Measurements from ENCODE around the gene TTLL4. TPM values are rescaled to one million over a fixed set of nuclear protein-coding genes. Genes with fewer than 3 reads are reported as not detected.

Gene TTLL4
- total and polyA plus RNA-seq, 2 experiments from 2014 or later = 53.5 to 77.8 TPM

- no peak overlapping the region for H3K4me2 ChIP-seq
- H3K9me2 ChIP-seq (ENCODE audit: insufficient read depth) = peaks cover 7% of the 10 kb centered on the region; the same call in 1 of the 2 replicates
- H3K4me1 ChIP-seq (ENCODE audit: insufficient read depth) = no peaks in the 10 kb centered on the region
- no peak for TF ChIP-seq POLR2AphosphoS5 (IDR thresholded peaks at IDR 0.05; ENCODE audit: low read depth)
- TF ChIP-seq JUNB (IDR thresholded peaks at IDR 0.05; ENCODE audit: unreplicated experiment) = no peak
- TF ChIP-seq, protein P1, sequence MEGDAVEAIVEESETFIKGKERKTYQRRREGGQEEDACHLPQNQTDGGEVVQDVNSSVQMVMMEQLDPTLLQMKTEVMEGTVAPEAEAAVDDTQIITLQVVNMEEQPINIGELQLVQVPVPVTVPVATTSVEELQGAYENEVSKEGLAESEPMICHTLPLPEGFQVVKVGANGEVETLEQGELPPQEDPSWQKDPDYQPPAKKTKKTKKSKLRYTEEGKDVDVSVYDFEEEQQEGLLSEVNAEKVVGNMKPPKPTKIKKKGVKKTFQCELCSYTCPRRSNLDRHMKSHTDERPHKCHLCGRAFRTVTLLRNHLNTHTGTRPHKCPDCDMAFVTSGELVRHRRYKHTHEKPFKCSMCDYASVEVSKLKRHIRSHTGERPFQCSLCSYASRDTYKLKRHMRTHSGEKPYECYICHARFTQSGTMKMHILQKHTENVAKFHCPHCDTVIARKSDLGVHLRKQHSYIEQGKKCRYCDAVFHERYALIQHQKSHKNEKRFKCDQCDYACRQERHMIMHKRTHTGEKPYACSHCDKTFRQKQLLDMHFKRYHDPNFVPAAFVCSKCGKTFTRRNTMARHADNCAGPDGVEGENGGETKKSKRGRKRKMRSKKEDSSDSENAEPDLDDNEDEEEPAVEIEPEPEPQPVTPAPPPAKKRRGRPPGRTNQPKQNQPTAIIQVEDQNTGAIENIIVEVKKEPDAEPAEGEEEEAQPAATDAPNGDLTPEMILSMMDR (conservative IDR thresholded peaks at IDR 0.05; ENCODE audit: low read depth in 2 of 2) = no peak
- no peak for TF ChIP-seq ZNF114 (CRISPR knock-in tag; IDR thresholded peaks at IDR 0.05)
- TF ChIP-seq ETS1 (IDR thresholded peaks at IDR 0.05) = no peak
- no peak for TF ChIP-seq STAT1 (IDR thresholded peaks at IDR 0.05; ENCODE audit: unreplicated experiment)
- TF ChIP-seq NANOG (IDR thresholded peaks at IDR 0.05; ENCODE audit: borderline replicate concordance) = no peak
- TF ChIP-seq, protein P2, sequence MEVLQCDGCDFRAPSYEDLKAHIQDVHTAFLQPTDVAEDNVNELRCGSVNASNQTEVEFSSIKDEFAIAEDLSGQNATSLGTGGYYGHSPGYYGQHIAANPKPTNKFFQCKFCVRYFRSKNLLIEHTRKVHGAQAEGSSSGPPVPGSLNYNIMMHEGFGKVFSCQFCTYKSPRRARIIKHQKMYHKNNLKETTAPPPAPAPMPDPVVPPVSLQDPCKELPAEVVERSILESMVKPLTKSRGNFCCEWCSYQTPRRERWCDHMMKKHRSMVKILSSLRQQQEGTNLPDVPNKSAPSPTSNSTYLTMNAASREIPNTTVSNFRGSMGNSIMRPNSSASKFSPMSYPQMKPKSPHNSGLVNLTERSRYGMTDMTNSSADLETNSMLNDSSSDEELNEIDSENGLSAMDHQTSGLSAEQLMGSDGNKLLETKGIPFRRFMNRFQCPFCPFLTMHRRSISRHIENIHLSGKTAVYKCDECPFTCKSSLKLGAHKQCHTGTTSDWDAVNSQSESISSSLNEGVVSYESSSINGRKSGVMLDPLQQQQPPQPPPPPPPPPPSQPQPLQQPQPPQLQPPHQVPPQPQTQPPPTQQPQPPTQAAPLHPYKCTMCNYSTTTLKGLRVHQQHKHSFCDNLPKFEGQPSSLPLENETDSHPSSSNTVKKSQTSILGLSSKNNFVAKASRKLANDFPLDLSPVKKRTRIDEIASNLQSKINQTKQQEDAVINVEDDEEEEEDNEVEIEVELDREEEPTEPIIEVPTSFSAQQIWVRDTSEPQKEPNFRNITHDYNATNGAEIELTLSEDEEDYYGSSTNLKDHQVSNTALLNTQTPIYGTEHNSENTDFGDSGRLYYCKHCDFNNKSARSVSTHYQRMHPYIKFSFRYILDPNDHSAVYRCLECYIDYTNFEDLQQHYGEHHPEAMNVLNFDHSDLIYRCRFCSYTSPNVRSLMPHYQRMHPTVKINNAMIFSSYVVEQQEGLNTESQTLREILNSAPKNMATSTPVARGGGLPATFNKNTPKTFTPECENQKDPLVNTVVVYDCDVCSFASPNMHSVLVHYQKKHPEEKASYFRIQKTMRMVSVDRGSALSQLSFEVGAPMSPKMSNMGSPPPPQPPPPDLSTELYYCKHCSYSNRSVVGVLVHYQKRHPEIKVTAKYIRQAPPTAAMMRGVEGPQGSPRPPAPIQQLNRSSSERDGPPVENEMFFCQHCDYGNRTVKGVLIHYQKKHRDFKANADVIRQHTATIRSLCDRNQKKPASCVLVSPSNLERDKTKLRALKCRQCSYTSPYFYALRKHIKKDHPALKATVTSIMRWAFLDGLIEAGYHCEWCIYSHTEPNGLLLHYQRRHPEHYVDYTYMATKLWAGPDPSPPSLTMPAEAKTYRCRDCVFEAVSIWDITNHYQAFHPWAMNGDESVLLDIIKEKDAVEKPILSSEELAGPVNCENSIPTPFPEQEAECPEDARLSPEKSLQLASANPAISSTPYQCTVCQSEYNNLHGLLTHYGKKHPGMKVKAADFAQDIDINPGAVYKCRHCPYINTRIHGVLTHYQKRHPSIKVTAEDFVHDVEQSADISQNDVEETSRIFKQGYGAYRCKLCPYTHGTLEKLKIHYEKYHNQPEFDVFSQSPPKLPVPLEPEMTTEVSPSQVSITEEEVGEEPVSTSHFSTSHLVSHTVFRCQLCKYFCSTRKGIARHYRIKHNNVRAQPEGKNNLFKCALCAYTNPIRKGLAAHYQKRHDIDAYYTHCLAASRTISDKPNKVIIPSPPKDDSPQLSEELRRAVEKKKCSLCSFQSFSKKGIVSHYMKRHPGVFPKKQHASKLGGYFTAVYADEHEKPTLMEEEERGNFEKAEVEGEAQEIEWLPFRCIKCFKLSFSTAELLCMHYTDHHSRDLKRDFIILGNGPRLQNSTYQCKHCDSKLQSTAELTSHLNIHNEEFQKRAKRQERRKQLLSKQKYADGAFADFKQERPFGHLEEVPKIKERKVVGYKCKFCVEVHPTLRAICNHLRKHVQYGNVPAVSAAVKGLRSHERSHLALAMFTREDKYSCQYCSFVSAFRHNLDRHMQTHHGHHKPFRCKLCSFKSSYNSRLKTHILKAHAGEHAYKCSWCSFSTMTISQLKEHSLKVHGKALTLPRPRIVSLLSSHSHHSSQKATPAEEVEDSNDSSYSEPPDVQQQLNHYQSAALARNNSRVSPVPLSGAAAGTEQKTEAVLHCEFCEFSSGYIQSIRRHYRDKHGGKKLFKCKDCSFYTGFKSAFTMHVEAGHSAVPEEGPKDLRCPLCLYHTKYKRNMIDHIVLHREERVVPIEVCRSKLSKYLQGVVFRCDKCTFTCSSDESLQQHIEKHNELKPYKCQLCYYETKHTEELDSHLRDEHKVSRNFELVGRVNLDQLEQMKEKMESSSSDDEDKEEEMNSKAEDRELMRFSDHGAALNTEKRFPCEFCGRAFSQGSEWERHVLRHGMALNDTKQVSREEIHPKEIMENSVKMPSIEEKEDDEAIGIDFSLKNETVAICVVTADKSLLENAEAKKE (CRISPR knock-in tag; IDR thresholded peaks at IDR 0.05) = no peak
- TF ChIP-seq EZH2phosphoT487 (IDR thresholded peaks at IDR 0.05; ENCODE audit: unreplicated experiment) = no peak
- H3F3A ChIP-seq (replicated peaks; ENCODE audit: low read depth) = no peaks in the 10 kb centered on the region
- H3K4me3 ChIP-seq = no peak overlapping the region
- Mint-ChIP-seq H3K4me3 (no peak overlapping the region), H3K27ac (no peak overlapping the region), H3K36me3 (ENCODE audit: low read depth) (peaks cover 24% of the 10 kb centered on the region), H3K9me3 (peaks cover 26% of the 10 kb centered on the region), H3K27me3 (ENCODE audit: insufficient read depth, low read depth, poor library complexity) (peaks cover 8% of the 10 kb centered on the region), H3K4me1 (peaks cover 7% of the 10 kb centered on the region)
- peaks cover 18% of the 10 kb centered on the region for H3K27me3 ChIP-seq (ENCODE audit: insufficient read depth)
- ATAC-seq (no peak), DNase-seq (ENCODE audit: low spot score) (no peak)
- no peak overlapping the region for H3K27ac ChIP-seq (ENCODE audit: low read depth)
- H2AFZ ChIP-seq = no peak overlapping the region
- no peaks in the 10 kb centered on the region for H3K79me2 ChIP-seq (replicated peaks; ENCODE audit: insufficient read depth)
- no peaks in the 10 kb centered on the region for H4K20me1 ChIP-seq (replicated peaks; ENCODE audit: insufficient read depth)
- H3K36me3 ChIP-seq (ENCODE audit: insufficient read depth) = no peaks in the 10 kb centered on the region; the same call in 1 of the 2 replicates
These were observed 65.9 kb downstream of the TTLL4 start for GRCh38 chr2:218776488-218776887.

Data from GM23338 (cell line).